Uterus (tissue), 2 donors: ENCODE results near the gene SH3BGRL2.

Experiments
- CTCF ChIP-seq, 4 experiments: fragments of 200-600 bp in 2 of 4; fragments of 450-650 bp in 2 of 4; sonication (generic) in 2 of 4; IDR thresholded peaks; one replicate each; pipeline ENCODE4 v1.5.1; 2016 to 2019; ENCODE audit warnings: antibody characterized with exemption in 4 of 4, mild to moderate bottlenecking in 2 of 4, moderate library complexity in 1 of 4
- POLR2A ChIP-seq, 2 donors: fragments of 450-650 bp; IDR thresholded peaks; one replicate each; pipeline ENCODE4 v1.6.1; 2016; ENCODE audit warnings: antibody characterized with exemption in 2 of 2, mild to moderate bottlenecking in 1 of 2, moderate library complexity in 1 of 2

GRCh38 chr6:79666634-79667033 is 35.5 kb downstream of the SH3BGRL2 start:
- TF ChIP-seq CTCF (IDR thresholded peaks at IDR 0.05) = no peak
- TF ChIP-seq POLR2A (IDR thresholded peaks at IDR 0.05) = no peak
